HAP-1 (cell line): Measurements from ENCODE around the gene ZNF431.
"Not testable (repeated sequence)": the region's sequence is repeated elsewhere in the genome, so short reads cannot be mapped to it uniquely, and the experiment has no call there.

ENCODE experiments used
- DNase-seq, 2 experiments: peaks; one replicate each; pipeline ENCODE4 v3.0.0-alpha.2; 2016 to 2020; ENCODE audit warnings: low spot score in 2 of 2
- H3K27me3 ChIP-seq: fragments of 250-450 bp; sonication (Bioruptor Pico); 2 replicates; pipeline ENCODE4 v1.5.1; 2020; ENCODE audit warnings: low read depth, mild to moderate bottlenecking, moderate library complexity
- H3K36me3 ChIP-seq: fragments of 250-450 bp; sonication (Bioruptor Pico); replicated peaks from 2 replicates; pipeline ENCODE4 v1.5.1; 2020; ENCODE audit warnings: mild to moderate bottlenecking
- H3K4me1 ChIP-seq: fragments of 250-450 bp; sonication (Bioruptor Pico); 2 replicates; pipeline ENCODE4 v1.5.1; 2020; ENCODE audit warnings: mild to moderate bottlenecking
- H3K4me3 ChIP-seq: fragments of 250-450 bp; sonication (Bioruptor Pico); 2 replicates; pipeline ENCODE4 v1.5.1; 2020; ENCODE audit warnings: mild to moderate bottlenecking, moderate library complexity
- H3K9me3 ChIP-seq: fragments of 250-450 bp; sonication (Bioruptor Pico); 2 replicates; pipeline ENCODE4 v1.5.1; 2020; ENCODE audit warnings: mild to moderate bottlenecking, moderate library complexity
- in situ Hi-C: fragments of 300-500 bp; cut with MboI; formaldehyde crosslinking; loops from 3 replicates; pipeline ENCODE4 v1.14.3; 2020; ENCODE audit warnings: low sequenced_read_pairs, inconsistent platforms, mixed read lengths

The ZNF431 gene

DNA sequence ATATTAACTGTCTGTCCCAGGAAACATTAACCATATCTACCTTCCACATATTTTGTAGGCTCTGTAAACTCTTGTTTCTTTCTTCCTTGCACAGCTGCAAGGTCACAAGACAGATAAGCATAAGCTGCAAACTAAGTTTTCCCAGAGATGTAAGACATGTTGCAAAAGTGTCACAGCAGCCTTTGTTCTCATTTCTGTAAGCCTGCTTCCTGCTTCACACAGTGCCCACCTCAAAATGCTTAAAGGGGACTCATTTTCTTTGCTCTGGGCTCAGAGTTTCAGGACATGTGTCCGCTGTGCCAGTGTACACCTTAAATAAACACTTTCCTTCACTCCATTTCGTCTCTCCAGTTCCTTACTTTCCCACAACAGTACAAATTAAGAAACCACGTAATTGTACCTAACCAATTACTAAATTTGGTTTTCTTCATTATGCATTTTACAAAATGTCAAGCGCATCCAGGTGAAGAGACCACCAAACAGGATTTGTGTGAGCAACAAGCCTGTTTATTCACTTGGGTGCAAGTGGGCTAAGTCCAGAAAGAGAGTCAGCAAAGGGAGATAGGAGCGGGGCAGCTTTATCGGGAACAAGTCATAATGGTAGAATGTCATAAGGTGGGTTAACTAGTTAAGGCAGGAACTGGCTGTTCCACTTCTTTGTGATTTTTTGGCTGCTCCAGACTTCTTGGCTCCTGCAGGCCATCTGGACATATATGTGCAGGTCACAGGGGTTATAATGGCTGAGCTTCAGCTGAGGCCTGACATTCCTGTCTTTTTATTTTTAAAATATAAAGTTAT, 12.7 kb upstream of the ZNF431 start:
- no peaks in the 10 kb centered on the region for H3K9me3 ChIP-seq
- no peaks in the 10 kb centered on the region for H3K36me3 ChIP-seq
- no peaks in the 10 kb centered on the region for H3K27me3 ChIP-seq
- H3K4me1 ChIP-seq = no peaks in the 10 kb centered on the region
- in situ Hi-C loops = no loop called here
- H3K4me3 ChIP-seq = no peak overlapping the region
- DNase-seq = no peak

DNA sequence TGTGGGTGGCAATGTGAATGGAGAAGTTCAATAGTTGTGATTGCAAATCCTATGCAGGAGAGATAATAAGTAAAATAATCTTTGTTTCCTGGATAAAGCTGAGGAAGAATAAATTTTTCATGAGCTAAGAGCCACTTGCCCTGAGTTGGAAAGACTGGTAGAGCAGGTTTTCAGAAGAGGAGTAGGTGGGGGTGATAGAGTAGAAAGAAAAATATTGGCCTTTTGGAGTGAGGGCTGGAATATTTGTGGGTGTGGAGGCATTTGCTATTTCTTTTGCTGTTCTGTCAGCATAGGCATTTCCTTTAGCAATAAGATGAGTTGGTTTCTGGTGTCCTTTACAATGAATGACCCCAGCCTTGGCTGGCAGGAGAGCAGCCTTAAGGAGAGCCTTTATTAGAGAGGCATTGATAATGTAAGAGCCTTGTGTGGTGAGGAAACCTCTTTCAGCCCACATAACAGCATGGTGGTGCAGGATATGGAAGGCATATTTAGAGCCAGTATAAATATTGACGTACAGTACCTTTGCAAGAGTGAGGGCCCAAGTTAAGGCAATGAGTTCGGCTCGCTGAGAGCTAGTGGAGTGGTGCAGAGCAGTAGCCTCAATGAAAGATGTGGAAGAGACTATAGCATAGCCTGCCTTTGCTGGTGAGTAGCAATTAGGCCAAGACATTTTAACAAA, 11.6 kb upstream of the ZNF431 start:
- H3K27me3 ChIP-seq = no peaks in the 10 kb centered on the region
- H3K9me3 ChIP-seq = no peaks in the 10 kb centered on the region
- no peak for DNase-seq
- no peaks in the 10 kb centered on the region for H3K4me1 ChIP-seq
- in situ Hi-C loops = no loop called here
- H3K4me3 ChIP-seq = no peak overlapping the region
- no peaks in the 10 kb centered on the region for H3K36me3 ChIP-seq

DNA sequence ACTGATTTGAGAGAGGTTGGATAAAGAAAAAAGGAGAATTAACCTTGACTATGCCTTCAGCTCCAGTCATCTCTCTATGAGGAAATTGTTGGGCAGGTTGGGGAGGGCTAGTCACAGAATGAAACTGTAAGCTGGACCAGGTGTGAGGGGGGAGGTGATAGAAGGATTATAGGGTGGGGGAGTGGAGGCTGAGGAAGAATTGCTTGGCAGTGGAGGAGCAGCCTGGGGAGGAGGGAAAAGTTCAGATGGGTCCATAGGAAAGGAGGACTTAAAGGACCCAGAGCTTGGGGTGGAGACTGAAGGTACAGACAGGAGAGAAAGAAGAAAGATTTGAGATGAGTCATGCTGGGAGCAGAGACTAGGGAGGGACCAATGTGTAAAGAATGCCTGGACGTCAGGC, 8.2 kb upstream of the ZNF431 start:
- H3K27me3 ChIP-seq = no peaks in the 10 kb centered on the region
- H3K36me3 ChIP-seq = no peaks in the 10 kb centered on the region
- no peak for DNase-seq
- no peak overlapping the region for H3K4me3 ChIP-seq
- H3K9me3 ChIP-seq = no peaks in the 10 kb centered on the region
- H3K4me1 ChIP-seq = no peaks in the 10 kb centered on the region
- in situ Hi-C loops = no loop called here

DNA sequence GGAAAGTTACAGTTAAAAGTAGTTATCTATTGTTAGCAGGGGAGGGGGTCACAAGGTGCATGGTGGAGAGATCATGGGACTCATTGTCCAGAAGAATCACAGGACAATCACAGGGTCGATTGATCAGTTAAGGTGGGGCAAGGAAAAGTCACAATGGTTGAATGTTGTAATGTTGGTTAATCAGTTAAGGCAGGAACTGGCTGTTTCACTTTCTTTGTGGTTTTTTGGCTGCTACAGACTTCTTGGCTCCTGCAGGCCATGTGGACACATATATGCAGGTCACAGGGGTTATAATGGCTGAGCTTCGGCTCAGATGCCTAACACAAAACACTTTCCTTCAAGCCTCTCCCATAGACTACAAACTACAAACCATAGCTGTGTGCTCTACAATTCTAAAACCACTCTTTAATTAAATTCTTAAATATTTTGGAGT, 6.9 kb upstream of the ZNF431 start:
- no peak for DNase-seq
- H3K27me3 ChIP-seq = no peaks in the 10 kb centered on the region
- H3K4me3 ChIP-seq = no peak overlapping the region
- no peaks in the 10 kb centered on the region for H3K36me3 ChIP-seq
- H3K4me1 ChIP-seq = no peaks in the 10 kb centered on the region
- no peaks in the 10 kb centered on the region for H3K9me3 ChIP-seq
- in situ Hi-C loops = no loop called here

DNA sequence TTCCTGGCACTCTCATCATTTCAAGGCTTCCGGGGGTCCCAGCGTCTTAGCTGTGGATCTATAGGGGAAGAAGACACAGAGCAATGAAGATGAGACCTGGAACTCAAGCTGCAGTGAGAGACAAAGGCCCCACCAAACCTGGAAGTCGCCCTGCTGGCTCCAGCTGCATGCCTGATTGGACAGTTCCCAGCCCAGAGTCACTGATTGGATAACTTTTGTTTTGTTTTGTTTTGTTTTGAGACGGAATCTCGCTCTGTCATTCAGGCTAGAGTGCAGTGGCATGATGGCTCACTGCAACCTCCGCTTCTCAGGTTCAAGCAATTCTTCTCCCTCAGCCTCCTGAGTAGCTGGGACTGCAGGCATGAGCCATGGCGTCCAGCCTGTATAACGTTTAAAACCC, 6.4 kb upstream of the ZNF431 start:
- Histone ChIP-seq H3K4me3 (no peak overlapping the region), H3K9me3 (no peaks in the 10 kb centered on the region), H3K36me3 (no peaks in the 10 kb centered on the region), H3K4me1 (no peaks in the 10 kb centered on the region), H3K27me3 (no peaks in the 10 kb centered on the region)
- in situ Hi-C loops = no loop called here
- DNase-seq = no peak

DNA sequence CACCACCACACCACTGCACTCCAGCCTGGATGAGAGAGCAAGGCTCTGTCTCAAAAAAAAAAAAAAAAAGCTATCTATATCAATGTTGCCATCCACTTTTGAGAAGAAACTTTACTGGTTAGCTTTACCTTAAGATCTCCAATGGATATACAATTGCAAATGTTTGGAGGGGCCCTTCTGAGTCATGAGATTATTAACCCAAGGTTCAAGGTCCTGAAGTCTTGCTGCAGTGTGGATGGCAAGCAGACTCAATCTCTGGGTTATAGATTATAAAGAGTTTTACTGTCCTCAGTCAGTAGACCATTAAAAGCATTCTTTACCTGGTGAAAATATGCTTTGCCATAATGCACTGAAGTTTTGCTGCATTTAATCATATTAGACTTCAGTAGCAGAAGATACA, 3.7 kb upstream of the ZNF431 start:
- no peak for DNase-seq
- Histone ChIP-seq H3K36me3 (no peaks in the 10 kb centered on the region; the same call in 1 of the 2 replicates), H3K27me3 (no peaks in the 10 kb centered on the region), H3K4me1 (peaks cover 5% of the 10 kb centered on the region; the same call in 1 of the 2 replicates), H3K4me3 (no peak overlapping the region), H3K9me3 (no peaks in the 10 kb centered on the region)
- in situ Hi-C loops = no loop called here

DNA sequence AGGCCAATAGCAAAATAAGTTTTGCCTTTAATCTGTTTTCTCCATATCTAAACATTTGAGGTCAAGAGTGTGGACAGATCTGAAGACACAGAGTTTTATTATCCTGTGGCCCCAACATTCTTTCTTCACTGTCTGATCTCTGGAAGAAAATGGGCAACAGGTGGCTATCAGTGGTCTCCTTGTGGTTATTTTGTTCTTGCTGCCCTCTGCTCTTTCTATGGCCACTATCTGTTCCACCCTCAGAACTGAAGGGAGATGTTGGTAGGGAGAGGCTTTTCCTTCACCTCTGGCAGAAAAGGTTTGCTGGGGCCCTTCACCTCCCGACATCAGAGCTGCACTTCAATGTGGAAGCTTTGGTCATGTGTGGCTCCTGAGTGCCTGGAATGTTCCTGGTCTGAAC, 834 bp upstream of the ZNF431 start:
- H3K4me3 ChIP-seq, DNase-seq, H3K27me3 ChIP-seq, H3K4me1 ChIP-seq, in situ Hi-C loops, H3K9me3 ChIP-seq: not testable (repeated sequence)
- H3K36me3 ChIP-seq = peaks cover 17% of the 10 kb centered on the region

DNA sequence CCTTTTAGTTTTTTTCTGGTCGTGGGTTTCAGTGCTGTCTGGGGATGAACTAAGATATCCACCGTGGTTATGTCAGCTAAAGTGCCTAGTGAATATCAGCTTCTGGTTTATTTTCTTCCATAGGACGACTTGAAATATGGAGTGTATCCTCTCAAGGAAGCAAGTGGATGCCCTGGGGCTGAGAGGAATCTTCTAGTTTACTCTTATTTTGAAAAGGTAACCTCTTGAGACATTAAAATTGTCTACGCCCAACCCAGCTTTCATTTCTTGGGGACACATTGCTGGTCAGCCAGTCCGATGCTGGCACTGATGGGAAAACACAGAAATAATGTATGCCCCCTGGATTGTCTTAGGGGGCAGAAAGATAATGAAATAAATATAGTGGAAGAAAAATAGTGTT, 1.6 kb downstream of the ZNF431 start:
- Histone ChIP-seq H3K9me3 (peaks cover 3% of the 10 kb centered on the region; the same call in 1 of the 2 replicates), H3K4me1 (peaks cover 5% of the 10 kb centered on the region; the same call in 1 of the 2 replicates), H3K4me3 (no peak overlapping the region), H3K36me3 (peaks cover 35% of the 10 kb centered on the region), H3K27me3 (no peaks in the 10 kb centered on the region)
- no peak for DNase-seq
- in situ Hi-C loops = no loop called here

DNA sequence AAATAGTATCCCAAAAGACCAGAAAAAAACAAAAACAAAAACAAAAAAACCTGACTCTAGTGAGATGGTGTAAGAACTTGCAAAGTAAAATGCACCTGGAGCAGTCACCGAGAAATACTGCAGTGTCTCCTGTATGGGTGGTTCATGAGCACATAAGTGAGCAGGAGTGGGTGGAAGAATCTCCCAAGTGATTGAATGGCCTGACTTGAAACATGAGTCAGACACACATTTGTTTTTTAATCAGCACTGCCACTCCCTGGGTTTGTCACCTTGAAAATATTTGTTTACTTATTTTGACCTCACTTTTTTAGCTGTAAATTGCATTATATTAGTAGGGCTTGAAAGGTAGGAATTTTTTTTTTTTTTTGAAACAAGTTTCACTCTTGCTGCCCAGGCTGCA, 2.0 kb downstream of the ZNF431 start:
- H3K4me1 ChIP-seq = peaks cover 5% of the 10 kb centered on the region; the same call in 1 of the 2 replicates
- peaks cover 39% of the 10 kb centered on the region for H3K36me3 ChIP-seq
- in situ Hi-C loops = no loop called here
- no peak overlapping the region for H3K4me3 ChIP-seq
- H3K9me3 ChIP-seq = peaks cover 3% of the 10 kb centered on the region; the same call in 1 of the 2 replicates
- DNase-seq = no peak
- no peaks in the 10 kb centered on the region for H3K27me3 ChIP-seq

DNA sequence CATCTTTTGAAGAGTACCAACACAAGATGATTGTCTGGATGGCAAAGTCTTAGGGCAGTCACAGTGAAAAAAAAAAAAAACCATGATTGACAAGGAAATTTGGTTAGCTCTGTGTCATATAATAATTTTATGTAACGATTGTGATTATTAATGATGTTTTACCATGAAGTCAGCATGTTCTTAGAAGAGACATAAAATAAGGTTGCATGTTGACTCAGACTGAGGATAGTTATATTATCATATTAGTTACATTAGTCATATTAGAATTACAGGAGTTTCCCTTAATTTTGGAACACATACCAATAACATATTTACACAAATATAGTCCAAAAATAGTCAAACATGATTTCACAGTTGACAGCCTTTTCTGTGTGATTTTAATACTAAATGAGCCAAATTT, 5.7 kb downstream of the ZNF431 start:
- Histone ChIP-seq H3K27me3 (no peaks in the 10 kb centered on the region), H3K9me3 (peaks cover 3% of the 10 kb centered on the region; the same call in 1 of the 2 replicates), H3K4me1 (peaks cover 5% of the 10 kb centered on the region; the same call in 1 of the 2 replicates), H3K4me3 (no peak overlapping the region), H3K36me3 (peaks cover 52% of the 10 kb centered on the region)
- in situ Hi-C loops = no loop called here
- DNase-seq = no peak

DNA sequence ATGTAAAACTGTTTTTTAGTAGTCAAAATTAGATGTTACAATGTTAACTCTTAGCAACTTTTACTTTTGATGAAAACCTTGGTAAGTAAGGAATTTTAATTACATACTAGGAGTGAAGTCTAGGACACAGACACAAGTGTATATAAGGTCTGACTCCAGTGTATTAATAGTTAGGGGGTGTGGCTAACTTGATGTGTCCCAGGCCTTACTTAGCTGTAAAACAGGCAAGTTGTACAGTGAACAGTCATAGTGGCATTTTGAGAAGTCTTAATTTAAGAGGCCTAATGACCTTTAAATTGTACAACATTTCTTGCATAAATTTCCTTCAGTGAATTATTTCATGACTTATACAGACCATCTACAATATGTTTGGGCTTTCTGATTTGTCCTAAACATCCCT, 6.8 kb downstream of the ZNF431 start:
- no peak for DNase-seq
- no peaks in the 10 kb centered on the region for H3K4me1 ChIP-seq
- no peak overlapping the region for H3K4me3 ChIP-seq
- in situ Hi-C loops = no loop called here
- peaks cover 58% of the 10 kb centered on the region for H3K36me3 ChIP-seq
- H3K27me3 ChIP-seq = no peaks in the 10 kb centered on the region
- H3K9me3 ChIP-seq = peaks cover under 1% of the 10 kb centered on the region; the same call in 1 of the 2 replicates

DNA sequence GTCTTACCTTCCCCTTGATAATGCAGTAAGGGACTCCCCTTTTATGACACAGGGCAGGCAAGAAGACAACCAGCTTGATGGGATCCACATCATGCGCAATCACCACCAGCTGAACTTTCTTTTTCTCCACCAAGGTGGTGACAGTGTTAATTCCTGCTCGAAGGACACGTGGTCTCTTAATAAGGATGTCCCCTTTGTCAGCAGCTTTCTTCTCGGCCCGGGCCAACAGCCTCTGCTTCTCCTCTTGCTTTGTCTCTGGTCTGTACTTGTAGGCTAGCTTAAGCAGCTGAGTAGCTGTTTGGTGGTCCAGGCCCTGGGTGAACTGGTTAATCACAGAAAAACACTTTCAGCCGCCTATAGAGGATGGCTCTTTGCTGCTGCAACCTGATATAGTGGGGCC, 8.0 kb downstream of the ZNF431 start:
- DNase-seq = no peak
- H3K4me3 ChIP-seq = no peak overlapping the region
- H3K9me3 ChIP-seq = no peaks in the 10 kb centered on the region; the same call in 1 of the 2 replicates
- no peaks in the 10 kb centered on the region for H3K4me1 ChIP-seq
- in situ Hi-C loops = no loop called here
- H3K36me3 ChIP-seq = peaks cover 48% of the 10 kb centered on the region
- H3K27me3 ChIP-seq = no peaks in the 10 kb centered on the region

DNA sequence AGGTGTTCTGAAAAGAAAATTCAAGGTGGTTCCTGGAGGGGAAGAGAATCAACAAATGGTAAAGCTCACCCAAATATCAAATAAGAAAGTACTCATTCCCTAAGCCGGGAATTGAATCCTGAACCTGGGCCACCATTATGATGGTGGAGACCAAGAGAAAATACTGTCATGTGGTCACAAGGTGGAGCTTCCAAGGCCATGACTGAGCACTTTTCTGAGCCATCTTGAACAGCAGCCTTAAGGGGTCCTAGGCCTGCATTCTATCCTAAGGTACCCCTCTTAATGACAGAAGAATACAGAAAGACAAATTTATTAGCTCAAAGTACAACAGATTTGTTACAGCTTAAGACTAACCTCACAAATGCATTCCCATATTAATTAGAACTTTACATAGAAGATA, 9.6 kb downstream of the ZNF431 start:
- Histone ChIP-seq H3K9me3 (no peaks in the 10 kb centered on the region; the same call in 1 of the 2 replicates), H3K27me3 (no peaks in the 10 kb centered on the region), H3K36me3 (peaks cover 43% of the 10 kb centered on the region), H3K4me1 (no peaks in the 10 kb centered on the region), H3K4me3 (no peak overlapping the region)
- DNase-seq = no peak
- in situ Hi-C loops = no loop called here

DNA sequence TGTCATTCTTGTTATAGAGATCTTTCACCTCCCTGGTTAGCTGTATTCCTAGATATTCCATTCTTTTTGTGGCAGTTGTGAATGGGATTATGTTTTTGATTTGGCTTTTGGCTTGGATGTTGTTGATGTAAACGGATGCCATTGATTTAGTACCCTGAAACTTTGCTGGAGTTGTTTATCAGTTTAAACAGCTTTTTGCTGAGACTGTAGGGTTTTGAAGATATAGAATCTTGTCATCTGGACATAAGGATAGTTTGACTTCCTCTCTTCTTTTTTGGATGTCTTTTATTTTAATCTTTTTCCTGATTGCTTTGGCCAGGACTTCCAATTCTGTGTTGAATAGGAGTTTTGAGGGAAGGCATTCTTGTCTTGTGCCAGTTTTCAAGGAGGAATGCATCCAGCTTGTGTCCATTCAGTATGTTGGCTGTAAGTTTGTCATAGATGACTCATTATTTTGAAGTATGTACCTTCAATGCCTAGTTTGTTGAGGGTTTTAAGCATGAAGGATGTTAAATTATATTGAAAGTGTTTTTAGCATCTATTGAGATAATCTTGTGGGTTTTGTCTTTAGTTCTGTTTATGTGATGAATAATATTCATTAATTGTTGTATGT, 16.8 kb downstream of the ZNF431 start:
- DNase-seq = no peak
- Histone ChIP-seq H3K4me1 (no peaks in the 10 kb centered on the region), H3K9me3 (peaks cover 2% of the 10 kb centered on the region; the same call in 1 of the 2 replicates), H3K27me3 (no peaks in the 10 kb centered on the region), H3K4me3 (no peak overlapping the region), H3K36me3 (peaks cover 9% of the 10 kb centered on the region)
- in situ Hi-C loops = no loop called here
